H9 (cell line): ENCODE results near the gene DOK1. TPM values are rescaled to one million over a fixed set of nuclear protein-coding genes. Genes with fewer than 3 reads are reported as not detected.

Experiments used
- DNase-seq: peaks from one replicate; pipeline ENCODE4 v3.0.0-alpha.2; 2017
- H2AFZ ChIP-seq: one replicate; pipeline ENCODE4 v1.6.1; 2013; ENCODE audit warnings: mild to moderate bottlenecking, low read length, control low read depth, moderate library complexity
- H2AK5ac ChIP-seq: 2 replicates; pipeline ENCODE4 v1.6.1; 2013; ENCODE audit warnings: low read length, control low read depth, mixed read lengths; ENCODE audit not compliant: insufficient read length
- H2BK120ac ChIP-seq: one replicate; pipeline ENCODE4 v1.6.1; 2013; ENCODE audit warnings: low read depth, mild to moderate bottlenecking, low read length, control low read depth, inconsistent platforms; ENCODE audit not compliant: poor library complexity, severe bottlenecking
- H2BK12ac ChIP-seq: 2 replicates; pipeline ENCODE4 v1.6.1; 2013; ENCODE audit warnings: low read length, control low read depth, mixed read lengths, low read depth; ENCODE audit not compliant: insufficient read length
- H2BK15ac ChIP-seq: 2 replicates; pipeline ENCODE4 v1.6.1; 2013; ENCODE audit warnings: low read depth, low read length, control low read depth
- H2BK20ac ChIP-seq: one replicate; pipeline ENCODE4 v1.6.1; 2013; ENCODE audit warnings: low read depth, mild to moderate bottlenecking, low read length, control low read depth, inconsistent platforms; ENCODE audit not compliant: poor library complexity, severe bottlenecking
- H2BK5ac ChIP-seq: 2 replicates; pipeline ENCODE4 v1.6.1; 2013; ENCODE audit warnings: low read length, control low read depth, mixed read lengths; ENCODE audit not compliant: insufficient read length
- H3K14ac ChIP-seq: 2 replicates; pipeline ENCODE4 v1.6.1; 2013; ENCODE audit warnings: low read length, control low read depth; ENCODE audit not compliant: insufficient read depth
- H3K18ac ChIP-seq: 2 replicates; pipeline ENCODE4 v1.6.1; 2013; ENCODE audit warnings: low read depth, mild to moderate bottlenecking, mixed read lengths, low read length, control low read depth; ENCODE audit not compliant: insufficient read length
- H3K23ac ChIP-seq: 2 replicates; pipeline ENCODE4 v1.6.1; 2013; ENCODE audit warnings: low read length, control low read depth, mixed read lengths, low read depth; ENCODE audit not compliant: insufficient read length
- H3K23me2 ChIP-seq: 2 replicates; pipeline ENCODE4 v1.6.1; 2013; ENCODE audit warnings: low read depth, mild to moderate bottlenecking, mixed read lengths, low read length, control low read depth; ENCODE audit not compliant: insufficient read length, poor library complexity, severe bottlenecking
- H3K27ac ChIP-seq: 2 replicates; pipeline ENCODE4 v1.5.1; 2013; ENCODE audit warnings: low read length, control low read depth, mixed read lengths, low read depth; ENCODE audit not compliant: insufficient read length
- H3K27me3 ChIP-seq: 2 replicates; pipeline ENCODE4 v1.6.1; 2013; ENCODE audit warnings: low read length, control low read depth, inconsistent platforms; ENCODE audit not compliant: insufficient read depth
- H3K4ac ChIP-seq: 2 replicates; pipeline ENCODE4 v1.6.1; 2013; ENCODE audit warnings: low read depth, mild to moderate bottlenecking, control low read depth, inconsistent platforms, low read length, moderate library complexity
- H3K4me1 ChIP-seq: 2 replicates; pipeline ENCODE4 v1.6.1; 2013; ENCODE audit warnings: low read length, control low read depth, inconsistent platforms; ENCODE audit not compliant: insufficient read depth
- H3K4me2 ChIP-seq: 2 replicates; pipeline ENCODE4 v1.6.1; 2013; ENCODE audit warnings: low read length, control low read depth, mixed read lengths; ENCODE audit not compliant: insufficient read length, insufficient read depth
- H3K56ac ChIP-seq: 2 replicates; pipeline ENCODE4 v1.6.1; 2013; ENCODE audit warnings: low read depth, mild to moderate bottlenecking, mixed read lengths, low read length, control low read depth; ENCODE audit not compliant: insufficient read length
- H3K79me1 ChIP-seq: 2 replicates; pipeline ENCODE4 v1.6.1; 2013; ENCODE audit warnings: low read depth, mild to moderate bottlenecking, moderate library complexity, low read length, control low read depth, inconsistent platforms; ENCODE audit not compliant: insufficient read depth, poor library complexity, severe bottlenecking
- H3K79me2 ChIP-seq: 2 replicates; pipeline ENCODE4 v1.6.1; 2013; ENCODE audit warnings: low read length, control low read depth, inconsistent platforms; ENCODE audit not compliant: insufficient read depth
- H3K9ac ChIP-seq: 2 replicates; pipeline ENCODE4 v1.6.1; 2013; ENCODE audit warnings: low read length, control low read depth, mixed read lengths; ENCODE audit not compliant: insufficient read length; ENCODE audit errors: extremely low read depth
- H3K9me3 ChIP-seq: one replicate; pipeline ENCODE4 v1.6.1; 2013; ENCODE audit warnings: low read depth, low read length, inconsistent platforms; ENCODE audit not compliant: control insufficient read depth
- H3T11ph ChIP-seq: one replicate; pipeline ENCODE4 v1.6.1; 2013; ENCODE audit warnings: mild to moderate bottlenecking, low read length, control low read depth, inconsistent platforms
- H4K20me1 ChIP-seq: one replicate; pipeline ENCODE4 v1.6.1; 2013; ENCODE audit not compliant: control insufficient read depth, insufficient read length, insufficient read depth
- H4K5ac ChIP-seq: 2 replicates; pipeline ENCODE4 v1.6.1; 2013; ENCODE audit warnings: low read depth, mild to moderate bottlenecking, mixed read lengths, low read length, control low read depth; ENCODE audit not compliant: insufficient read length
- H4K8ac ChIP-seq: replicated peaks from 2 replicates; pipeline ENCODE4 v1.6.1; 2013; ENCODE audit warnings: low read length, control low read depth, mixed read lengths, low read depth; ENCODE audit not compliant: insufficient read length
- H4K91ac ChIP-seq: 2 replicates; pipeline ENCODE4 v1.6.1; 2013; ENCODE audit warnings: low read depth, mild to moderate bottlenecking, moderate library complexity, mixed read lengths, low read length, control low read depth; ENCODE audit not compliant: insufficient read length
- H3K27ac Mint-ChIP-seq, 3 experiments: 2 replicates in 2 of 3; 3 replicates in 1 of 3; pipeline ENCODE4 v1.8.0; 2020 to 2021; ENCODE audit warnings: mixed read lengths in 3 of 3, mild to moderate bottlenecking in 1 of 3, moderate library complexity in 1 of 3
- H3K27me3 Mint-ChIP-seq: 2 replicates; pipeline ENCODE4 v1.8.0; 2021; ENCODE audit warnings: low read depth, mild to moderate bottlenecking, moderate library complexity, mixed read lengths
- H3K36me3 Mint-ChIP-seq, 3 experiments: 2 replicates in 2 of 3; 3 replicates in 1 of 3; pipeline ENCODE4 v1.8.0; 2020 to 2021; ENCODE audit warnings: low read depth in 3 of 3, mixed read lengths in 3 of 3; ENCODE audit not compliant: insufficient read depth in 1 of 3
- H3K4me1 Mint-ChIP-seq, 2 experiments: 2 replicates each; pipeline ENCODE4 v1.8.0; 2020; ENCODE audit warnings: mixed read lengths in 2 of 2
- H3K4me3 Mint-ChIP-seq, 2 experiments: 2 replicates in 1 of 2; 3 replicates in 1 of 2; pipeline ENCODE4 v1.8.0; 2020 to 2021; ENCODE audit warnings: mild to moderate bottlenecking in 2 of 2, mixed read lengths in 2 of 2, moderate library complexity in 1 of 2
- H3K9me3 Mint-ChIP-seq, 2 experiments: 2 replicates in 1 of 2; 3 replicates in 1 of 2; pipeline ENCODE4 v1.8.0; 2020; ENCODE audit warnings: mild to moderate bottlenecking in 2 of 2, mixed read lengths in 2 of 2, moderate library complexity in 1 of 2
- CTCF ChIP-seq: fragments of 200-600 bp; sonication (generic); conservative IDR thresholded peaks from 3 replicates; pipeline ENCODE4 v1.8.0; 2021; ENCODE audit warnings: antibody characterized with exemption, mild to moderate bottlenecking
- WGBS: extraction: QIAGEN DNeasy Blood & Tissue Kit; methylation state at CpG from one replicate; pipeline ENCODE4 v1.1.7; 2013; ENCODE audit warnings: missing lambda C conversion rate, low lambda C conversion rate, mixed read lengths; ENCODE audit not compliant: insufficient read length; ENCODE audit errors: extremely low coverage; 5-methylcytosine and 5-hydroxymethylcytosine counted together
- total RNA-seq: library from RNA; stranded (reverse); gene quantifications from 2 replicates; pipeline ENCODE4 v1.2.1, GENCODE V29; 2021

Gene DOK1
- total RNA-seq, 1 experiment from 2014 or later, result 16.0 TPM

- peaks cover 52% of the 10 kb centered on the region for H3K27me3 Mint-ChIP-seq
Measured at GRCh38 chr2:74548285-74548899, 6.1 kb upstream of the DOK1 start.

More at GRCh38 chr2:74548285-74548899, 6.1 kb upstream of the DOK1 start:
- H2AK5ac ChIP-seq, result no peak overlapping the region
- H3K4me2 ChIP-seq, result peak overlapping the region; percentile 78
- peaks cover 26% of the 10 kb centered on the region in 2 experiments for H3K4me1 Mint-ChIP-seq
- no peak overlapping the region for H2BK12ac ChIP-seq
- H2BK5ac ChIP-seq, result no peak overlapping the region
- peaks cover 0 to 7% (median 4%) of the 10 kb centered on the region in 3 experiments; a peak in 6 of 7 replicates for H3K36me3 Mint-ChIP-seq
- H3K9me3 ChIP-seq, result no peaks in the 10 kb centered on the region
- TF ChIP-seq CTCF, result no peak
- peak overlapping the region in 1 of 3 experiments; percentile 88; a peak in 1 of 7 replicates for H3K27ac Mint-ChIP-seq
- 0 out of 2 replicates have a peak, but pooled peaks cover 2% of the 10 kb centered on the region for H3K4me1 ChIP-seq
- H4K20me1 ChIP-seq, result no peaks in the 10 kb centered on the region
- H2BK20ac ChIP-seq, result no peak overlapping the region
- H3K18ac ChIP-seq, result no peak overlapping the region
- H3K4ac ChIP-seq, result no peak overlapping the region
- H3K27me3 ChIP-seq, result no peaks in the 10 kb centered on the region; the same call in 1 of the 2 replicates
- no peak overlapping the region for H4K91ac ChIP-seq
- no peak overlapping the region for H4K8ac ChIP-seq
- no CpG with 5 or more reads among the region's 26 CpGs for WGBS
- H3K79me2 ChIP-seq, result 0 out of 2 replicates have a peak, but pooled peaks cover 2% of the 10 kb centered on the region
- H4K5ac ChIP-seq, result no peak overlapping the region
- H3K4me3 Mint-ChIP-seq, result peak overlapping the region; percentile 74 to 85
- no peaks in the 10 kb centered on the region for H3K79me1 ChIP-seq
- no peak for DNase-seq
- H3K27ac ChIP-seq, result no peak overlapping the region
- H3K23me2 ChIP-seq, result peaks cover 8% of the 10 kb centered on the region
- H3K23ac ChIP-seq, result no peak overlapping the region
- H2AFZ ChIP-seq, result no peak overlapping the region
- no peak overlapping the region for H3K56ac ChIP-seq
- no peak overlapping the region for H3K14ac ChIP-seq
- no peak overlapping the region for H2BK120ac ChIP-seq
- H3K9ac ChIP-seq, result no peak overlapping the region
- no peak overlapping the region for H3T11ph ChIP-seq
- no peak overlapping the region for H2BK15ac ChIP-seq
- no peaks in the 10 kb centered on the region for H3K9me3 Mint-ChIP-seq
